ENCODE results near the gene EFCAB7.
A peak's percentile ranks its signal among the peaks of the same experiment; 100 is the strongest.

The EFCAB7 gene

DNA sequence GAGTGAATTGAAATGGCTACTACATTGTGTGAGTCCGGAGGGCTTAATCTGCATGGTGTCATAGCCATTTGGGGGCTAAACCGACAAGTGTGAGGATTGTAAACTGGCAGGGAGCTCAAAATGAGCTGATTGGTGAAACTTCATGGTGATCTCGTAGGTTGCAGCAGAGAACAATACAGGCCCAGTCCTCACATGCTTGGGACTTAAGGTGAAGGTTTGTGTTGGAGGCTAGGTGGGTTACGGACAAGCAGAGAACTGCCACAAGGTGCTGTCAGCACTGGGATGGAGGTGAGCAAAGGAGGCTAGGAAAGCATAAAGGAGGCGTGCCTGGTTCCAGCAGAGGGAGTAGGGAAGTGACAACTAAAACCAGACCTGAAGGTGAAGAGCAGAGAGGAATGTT, 79.3 kb downstream of the EFCAB7 start:
- DNase-seq (ENCODE audit: low read depth in 3 of 3), result no peak

DNA sequence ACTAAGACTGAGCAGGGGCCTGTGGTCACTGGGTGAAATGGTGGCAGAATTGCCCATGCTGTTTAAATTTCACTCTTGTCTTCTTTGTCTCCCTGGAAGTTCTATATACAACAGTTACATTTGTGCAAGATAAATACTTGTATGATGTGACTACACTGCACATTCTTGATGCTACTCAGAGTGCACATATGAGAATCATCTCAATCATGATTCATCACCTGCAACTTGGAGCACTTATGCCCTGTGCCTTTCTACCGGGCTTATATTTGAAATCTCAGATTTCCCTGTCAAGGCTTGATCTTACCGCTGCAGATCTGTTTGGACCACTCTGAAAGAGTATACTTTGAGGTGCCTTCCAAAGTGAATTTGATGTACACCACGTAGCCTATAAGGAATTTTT, 80.5 kb downstream of the EFCAB7 start:
- DNase-seq (ENCODE audit: low read depth in 3 of 3), result no peak

- DNase-seq (ENCODE audit: low read depth in 3 of 3), result no peak
Observed at GRCh38 chr1:63607322-63607721, 84.0 kb downstream of the EFCAB7 start.

DNA sequence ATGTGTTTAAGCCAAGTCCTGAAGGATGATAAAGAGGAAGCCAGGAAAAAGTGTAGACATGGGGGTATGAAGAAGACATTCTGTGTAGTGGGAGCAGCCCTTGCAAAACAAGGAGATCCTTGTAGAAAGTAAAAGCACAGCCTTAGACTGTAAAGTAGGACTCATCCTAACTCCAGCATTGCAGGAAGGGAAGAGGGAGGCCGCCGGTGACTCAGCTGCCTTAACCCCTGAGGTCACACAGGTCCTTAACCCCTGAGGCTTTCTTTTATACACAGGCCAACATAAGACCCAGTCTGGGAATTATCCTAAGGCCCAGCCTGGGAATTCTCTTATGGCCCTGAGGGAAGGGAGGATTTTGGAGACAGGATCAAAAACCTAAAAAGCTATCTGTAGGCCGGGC, 87.9 kb downstream of the EFCAB7 start:
- no peak for DNase-seq (ENCODE audit: low read depth in 3 of 3)

DNA sequence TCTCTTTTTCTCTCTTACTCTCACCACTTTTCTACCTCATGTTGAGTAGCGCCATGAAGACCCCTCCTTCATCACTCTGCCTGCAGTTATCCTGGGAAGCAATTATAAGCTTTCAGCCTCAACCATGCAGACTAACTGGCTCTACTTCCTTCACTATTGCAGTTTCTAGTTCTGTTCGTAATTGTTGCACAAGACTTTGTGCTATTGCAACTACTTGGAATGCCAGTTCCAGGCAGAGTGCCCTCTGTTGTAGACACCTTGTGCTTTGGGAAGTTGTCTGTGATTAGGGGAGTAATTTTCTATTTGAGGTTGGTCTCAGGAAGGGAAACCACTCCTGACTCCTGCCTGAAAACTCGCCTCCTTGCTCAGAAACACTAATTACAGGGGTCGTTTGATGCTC, 89.2 kb downstream of the EFCAB7 start:
- DNase-seq (ENCODE audit: low read depth in 3 of 3), result no peak

- no peak for DNase-seq (ENCODE audit: low read depth in 3 of 3)
Observed at GRCh38 chr1:63612971-63613370, 89.6 kb downstream of the EFCAB7 start.

GRCh38 chr1:63615768-63616420, 92.6 kb downstream of the EFCAB7 start:
- DNase-seq (ENCODE audit: low read depth in 3 of 3), result peak in 2 of 3 donors; percentile 42 to 43

- DNase-seq (ENCODE audit: low read depth in 3 of 3), result no peak
Observed at GRCh38 chr1:63617450-63617849, 94.1 kb downstream of the EFCAB7 start.

DNA sequence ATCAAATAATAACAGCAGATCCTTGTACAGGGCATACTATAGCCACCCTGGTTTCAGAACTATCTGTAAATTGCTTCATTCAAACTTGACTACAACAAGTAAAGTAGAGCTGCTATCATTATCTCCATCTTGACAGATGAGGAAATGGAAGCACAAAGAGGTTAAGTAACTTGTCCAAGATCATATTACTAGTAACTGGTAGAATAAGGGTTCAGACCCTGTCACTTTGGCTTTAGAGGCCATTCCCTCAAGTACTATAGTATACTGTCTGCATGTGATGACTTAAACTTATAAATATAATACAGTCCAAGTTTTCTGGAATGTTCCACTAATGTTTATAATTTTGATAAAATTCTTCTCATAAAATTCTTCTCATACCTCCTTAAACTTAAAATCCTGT, 94.7 kb downstream of the EFCAB7 start:
- DNase-seq (ENCODE audit: low read depth in 3 of 3), result no peak

DNA sequence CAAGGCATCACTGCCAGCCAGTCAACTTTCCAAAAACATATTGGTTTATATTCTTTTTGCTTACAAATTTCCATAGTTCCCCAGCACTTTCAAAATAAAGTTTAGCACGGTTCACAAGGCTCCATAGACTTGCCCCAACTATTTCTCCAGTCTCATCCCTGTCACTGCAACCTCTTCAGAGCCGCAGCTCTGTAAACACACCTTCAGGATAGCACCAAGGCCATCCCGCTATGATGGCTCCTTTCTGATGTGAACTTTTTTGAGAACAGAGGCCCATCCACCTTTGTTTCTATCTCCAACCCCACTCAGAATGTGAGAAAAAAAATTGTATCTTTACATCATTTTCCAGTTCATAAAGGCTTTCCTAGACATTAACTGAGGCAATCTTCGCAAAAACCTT, 96.2 kb downstream of the EFCAB7 start:
- no peak for DNase-seq (ENCODE audit: low read depth in 3 of 3)

- no peak for DNase-seq (ENCODE audit: low read depth in 3 of 3)
Observed at GRCh38 chr1:63620671-63621070, 97.3 kb downstream of the EFCAB7 start.

DNA sequence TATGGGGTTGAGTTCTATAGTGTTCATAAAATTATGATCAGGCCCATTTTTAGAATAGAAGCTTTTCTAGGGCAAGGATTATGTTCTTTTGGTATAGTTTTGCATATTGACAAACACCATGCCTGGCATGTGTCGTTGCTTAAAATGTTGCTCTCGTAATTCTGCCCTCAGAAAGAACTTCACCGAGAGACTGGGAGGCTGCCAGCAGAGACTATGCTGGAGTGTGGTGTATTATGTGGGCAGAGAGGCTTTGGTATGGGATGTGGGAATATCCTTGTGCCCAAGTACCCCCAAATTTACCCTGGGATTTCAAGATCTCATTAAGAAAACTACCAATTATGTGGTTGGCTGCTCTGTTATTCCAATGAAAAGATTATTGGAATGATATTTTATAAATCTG, 97.8 kb downstream of the EFCAB7 start:
- no peak for DNase-seq (ENCODE audit: low read depth in 3 of 3)

DNA sequence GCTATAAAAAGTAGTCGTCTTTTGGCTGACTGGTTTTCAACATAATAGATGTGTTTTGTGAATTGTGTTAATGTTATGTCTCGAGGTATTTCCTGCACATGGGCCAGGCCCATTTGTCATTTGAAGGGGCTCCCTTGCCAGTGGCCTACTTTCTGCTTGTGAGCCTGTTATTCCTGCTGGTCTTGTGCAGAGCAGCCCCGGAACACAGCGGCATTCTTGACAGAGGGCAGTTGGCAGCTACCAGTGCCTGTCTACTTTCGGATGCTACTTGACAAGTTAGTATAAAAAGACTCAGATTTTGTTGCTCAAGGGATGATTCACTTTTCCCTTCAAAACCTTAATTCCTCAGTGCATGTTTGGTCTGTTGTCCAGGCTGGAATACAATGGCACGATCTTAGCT, 98.4 kb downstream of the EFCAB7 start:
- no peak for DNase-seq (ENCODE audit: low read depth in 3 of 3)
